Brain microvascular endothelial cell (primary cell): ENCODE data around the gene CAMKK1.

Source experiments
- DNase-seq: peaks from one replicate; pipeline ENCODE4 v3.0.0-alpha.2; 2020
- H3K27ac ChIP-seq: fragments of 250-450 bp; sonication (Bioruptor Pico); 2 replicates; pipeline ENCODE4 v1.5.1; 2020; ENCODE audit warnings: mild to moderate bottlenecking, moderate library complexity
- H3K27me3 ChIP-seq: fragments of 250-450 bp; sonication (Bioruptor Pico); replicated peaks from 2 replicates; pipeline ENCODE4 v1.5.1; 2020; ENCODE audit warnings: mild to moderate bottlenecking
- H3K36me3 ChIP-seq: fragments of 250-450 bp; sonication (Bioruptor Pico); replicated peaks from 2 replicates; pipeline ENCODE4 v1.5.1; 2020; ENCODE audit warnings: mild to moderate bottlenecking
- H3K4me3 ChIP-seq: 2 replicates; pipeline ENCODE4 v1.5.1; 2011; ENCODE audit warnings: low read depth, mild to moderate bottlenecking, control low read depth, low read length, moderate library complexity
- CTCF ChIP-seq: IDR thresholded peaks from 2 replicates; pipeline ENCODE4 v1.5.1; 2011; ENCODE audit warnings: low read depth, mild to moderate bottlenecking, moderate library complexity, low read length, control low read depth, inconsistent platforms; ENCODE audit errors: missing control alignments
- in situ Hi-C: cut with HindIII; loops from 2 replicates; pipeline ENCODE4 v1.10.0; 2017; ENCODE audit warnings: low sequenced_read_pairs, low pct_ligation_motif_present

The CAMKK1 gene

DNA sequence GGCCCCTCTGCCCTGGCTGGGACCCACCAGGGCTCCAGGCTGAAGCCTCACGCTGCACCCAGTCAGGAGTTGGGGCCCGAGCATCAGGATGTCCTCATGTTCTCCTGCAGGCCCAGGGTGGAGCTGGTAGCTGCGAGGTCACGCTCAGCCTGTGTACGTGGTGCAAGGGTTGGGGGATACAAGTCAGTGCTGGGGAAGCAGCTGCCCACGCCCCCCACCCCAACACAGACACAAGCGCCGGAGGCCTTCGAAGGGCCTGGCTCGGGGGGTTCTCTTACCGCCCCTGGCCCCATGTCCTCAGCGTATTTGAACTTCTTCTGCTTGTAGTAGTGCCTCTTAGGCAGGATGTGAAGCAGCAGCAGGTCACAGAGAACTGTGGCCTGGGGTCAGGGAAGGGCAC lies 4.9 kb upstream of the CAMKK1 start:
- no peaks in the 10 kb centered on the region for H3K36me3 ChIP-seq
- in situ Hi-C loops: no loop called here
- no peak overlapping the region for H3K4me3 ChIP-seq
- H3K27ac ChIP-seq: no peak overlapping the region
- TF ChIP-seq CTCF: no peak
- DNase-seq: no peak
- no peaks in the 10 kb centered on the region for H3K27me3 ChIP-seq

GRCh38 chr17:3896968-3897235 lies 4.0 kb upstream of the CAMKK1 start:
- in situ Hi-C loops: no loop called here
- Histone ChIP-seq H3K27me3 (no peaks in the 10 kb centered on the region), H3K4me3 (no peak overlapping the region), H3K36me3 (no peaks in the 10 kb centered on the region), H3K27ac (no peak overlapping the region)
- DNase-seq: no peak
- TF ChIP-seq CTCF: no peak

DNA sequence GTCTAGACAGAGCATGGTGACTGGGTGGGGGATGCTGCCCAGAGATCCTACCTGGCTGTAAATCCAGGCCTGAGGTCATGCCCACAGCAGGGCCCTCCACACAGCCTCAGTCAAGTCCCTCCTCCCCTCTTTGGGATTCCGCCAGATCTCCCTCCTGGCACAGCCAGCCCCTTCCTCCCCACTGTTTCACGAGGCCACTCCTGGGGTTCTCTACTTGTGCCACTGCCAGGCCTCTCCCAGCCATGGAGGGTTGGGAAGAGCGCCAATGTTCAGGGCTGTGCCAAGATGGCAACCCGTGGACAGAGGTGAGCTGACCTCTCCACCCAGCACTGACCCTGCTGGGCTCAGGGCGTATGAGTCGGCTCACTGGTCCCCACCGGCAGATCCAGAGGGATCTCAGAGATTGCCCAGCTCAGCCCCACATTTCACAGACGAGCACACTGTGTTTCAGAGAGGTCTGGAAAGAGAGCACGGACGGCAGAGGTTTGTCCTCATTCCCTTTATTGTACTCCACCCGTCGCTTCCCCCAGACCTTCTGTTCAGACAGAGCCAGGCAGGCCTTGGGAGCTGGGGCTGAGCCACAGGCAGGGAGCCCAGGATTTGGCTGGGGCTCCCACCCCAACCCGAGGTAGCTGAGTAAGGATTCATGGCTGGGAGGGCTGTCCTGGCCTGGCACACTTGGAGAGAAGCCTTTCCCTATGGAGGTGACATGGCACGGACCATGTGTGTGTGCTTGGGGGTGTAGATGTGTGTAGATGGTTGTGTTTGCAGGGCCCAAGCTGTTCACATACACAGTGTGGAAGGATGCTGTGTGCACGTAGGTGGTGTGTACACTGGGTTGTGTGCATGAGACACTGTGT lies 3.5 kb upstream of the CAMKK1 start:
- H3K27me3 ChIP-seq: no peaks in the 10 kb centered on the region
- no peak for TF ChIP-seq CTCF
- H3K36me3 ChIP-seq: no peaks in the 10 kb centered on the region
- in situ Hi-C loops: no loop called here
- no peak overlapping the region for H3K27ac ChIP-seq
- DNase-seq: no peak
- no peak overlapping the region for H3K4me3 ChIP-seq

- DNase-seq: no peak
- H3K36me3 ChIP-seq: no peaks in the 10 kb centered on the region
- H3K4me3 ChIP-seq: no peak overlapping the region
- H3K27me3 ChIP-seq: no peaks in the 10 kb centered on the region
- no peak overlapping the region for H3K27ac ChIP-seq
- in situ Hi-C loops: no loop called here
- no peak for TF ChIP-seq CTCF
Observed at GRCh38 chr17:3895354-3895753, 2.5 kb upstream of the CAMKK1 start.

DNA sequence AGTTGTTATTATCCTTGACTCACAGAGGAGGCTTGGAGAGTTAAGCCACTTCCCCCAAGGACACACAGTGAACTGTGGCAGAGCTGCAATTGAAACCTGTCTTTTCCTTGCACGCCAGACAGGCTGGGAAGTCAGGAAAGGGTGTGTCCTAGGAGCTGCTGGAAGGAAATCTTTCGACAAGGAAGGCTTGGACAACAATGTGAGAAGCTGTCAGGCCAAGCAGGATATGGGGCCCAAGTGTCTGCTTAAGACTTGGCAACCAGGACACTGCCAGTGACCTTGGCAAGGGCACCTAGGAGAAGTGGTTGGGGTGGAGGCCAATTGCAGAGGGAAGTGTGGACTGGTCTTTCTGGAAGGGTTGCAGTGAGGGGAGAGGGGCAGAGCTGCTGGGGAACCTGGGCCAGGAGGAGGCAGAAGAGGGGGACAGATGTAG lies 2.1 kb upstream of the CAMKK1 start:
- no peak for TF ChIP-seq CTCF
- no peak overlapping the region for H3K27ac ChIP-seq
- in situ Hi-C loops: no loop called here
- H3K4me3 ChIP-seq: no peak overlapping the region
- H3K36me3 ChIP-seq: no peaks in the 10 kb centered on the region
- H3K27me3 ChIP-seq: no peaks in the 10 kb centered on the region
- DNase-seq: no peak

GRCh38 chr17:3894188-3894587 lies 1.3 kb upstream of the CAMKK1 start:
- in situ Hi-C loops: no loop called here
- no peak overlapping the region for H3K4me3 ChIP-seq
- no peak for TF ChIP-seq CTCF

More at GRCh38 chr17:3894188-3894587, 1.3 kb upstream of the CAMKK1 start:
- no peaks in the 10 kb centered on the region for H3K27me3 ChIP-seq
- H3K36me3 ChIP-seq: no peaks in the 10 kb centered on the region
- H3K27ac ChIP-seq: no peak overlapping the region
- no peak for DNase-seq
